Erythroblast (primary cell): ENCODE results near the gene FAM83D.

ENCODE experiments used
- DNase-seq, 2 experiments: peaks; one replicate each; lab custom pipeline; 2025; lab: John Stamatoyannopoulos, UW
- GATA1 ChIP-seq: IDR thresholded peaks from 2 replicates; pipeline ENCODE4 v1.6.1; 2011; ENCODE audit warnings: low read depth, mild to moderate bottlenecking, control low read depth, low read length, moderate library complexity
- POLR2A ChIP-seq: IDR thresholded peaks from 2 replicates; pipeline ENCODE4 v1.6.1; 2011; ENCODE audit warnings: mild to moderate bottlenecking, low read length

Gene FAM83D, protein sequence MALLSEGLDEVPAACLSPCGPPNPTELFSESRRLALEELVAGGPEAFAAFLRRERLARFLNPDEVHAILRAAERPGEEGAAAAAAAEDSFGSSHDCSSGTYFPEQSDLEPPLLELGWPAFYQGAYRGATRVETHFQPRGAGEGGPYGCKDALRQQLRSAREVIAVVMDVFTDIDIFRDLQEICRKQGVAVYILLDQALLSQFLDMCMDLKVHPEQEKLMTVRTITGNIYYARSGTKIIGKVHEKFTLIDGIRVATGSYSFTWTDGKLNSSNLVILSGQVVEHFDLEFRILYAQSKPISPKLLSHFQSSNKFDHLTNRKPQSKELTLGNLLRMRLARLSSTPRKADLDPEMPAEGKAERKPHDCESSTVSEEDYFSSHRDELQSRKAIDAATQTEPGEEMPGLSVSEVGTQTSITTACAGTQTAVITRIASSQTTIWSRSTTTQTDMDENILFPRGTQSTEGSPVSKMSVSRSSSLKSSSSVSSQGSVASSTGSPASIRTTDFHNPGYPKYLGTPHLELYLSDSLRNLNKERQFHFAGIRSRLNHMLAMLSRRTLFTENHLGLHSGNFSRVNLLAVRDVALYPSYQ

DNA sequence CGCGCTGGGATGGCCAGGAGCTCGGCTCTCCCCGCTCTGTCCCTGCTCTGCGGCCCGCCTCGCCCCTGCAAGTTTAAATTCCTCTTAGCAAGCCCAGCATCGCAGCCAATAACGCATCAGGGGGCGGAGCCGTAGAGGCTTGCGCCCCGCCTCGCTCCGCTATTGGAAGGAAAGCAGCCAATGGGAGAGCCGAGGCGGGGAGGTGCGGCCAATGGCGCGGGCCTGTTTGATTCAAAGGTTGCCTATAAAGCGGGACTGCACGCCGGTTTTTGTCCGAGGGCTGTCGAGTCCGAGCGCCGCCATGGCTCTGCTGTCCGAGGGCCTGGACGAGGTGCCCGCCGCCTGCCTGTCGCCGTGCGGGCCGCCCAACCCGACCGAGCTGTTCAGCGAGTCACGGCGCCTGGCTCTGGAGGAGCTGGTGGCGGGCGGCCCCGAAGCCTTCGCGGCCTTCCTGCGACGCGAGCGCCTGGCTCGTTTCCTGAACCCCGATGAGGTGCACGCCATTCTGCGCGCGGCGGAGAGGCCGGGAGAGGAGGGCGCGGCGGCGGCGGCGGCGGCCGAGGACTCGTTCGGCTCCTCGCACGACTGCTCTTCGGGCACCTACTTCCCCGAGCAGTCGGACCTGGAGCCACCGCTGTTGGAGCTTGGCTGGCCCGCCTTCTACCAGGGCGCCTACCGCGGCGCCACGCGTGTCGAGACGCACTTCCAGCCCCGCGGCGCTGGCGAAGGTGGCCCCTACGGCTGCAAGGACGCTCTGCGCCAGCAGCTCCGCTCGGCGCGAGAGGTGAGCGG, at the start of gene FAM83D:
Gene FAM83D (plus strand): TSS at position 276 of the 792 bp plus-strand sequence. CDS start 26 bp downstream, at position 302.
- peak; percentile 97 for TF ChIP-seq POLR2A
- TF ChIP-seq GATA1: no peak
- DNase-seq: peak; percentile 100

DNA sequence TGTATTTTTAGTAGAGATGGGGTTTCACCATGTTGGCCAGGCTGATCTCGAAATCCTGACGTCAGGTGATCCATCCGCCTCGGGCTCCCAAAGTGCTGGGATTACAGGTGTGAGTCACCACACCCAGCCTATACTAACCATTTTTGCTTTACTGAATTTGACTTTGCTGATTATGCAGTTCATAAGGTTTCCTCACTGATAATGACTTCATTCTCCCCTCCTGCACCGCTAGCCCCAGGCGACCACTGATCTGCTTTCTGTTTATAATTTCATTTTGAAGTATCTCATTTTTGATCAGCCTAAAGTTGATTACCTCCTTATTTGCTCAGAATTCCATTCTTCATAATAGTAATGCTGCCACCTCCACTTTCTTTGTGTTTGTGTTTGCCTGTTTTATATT, 48.7 kb upstream of the FAM83D start:
- no peak for TF ChIP-seq GATA1
- TF ChIP-seq POLR2A: no peak
- DNase-seq: no peak

DNA sequence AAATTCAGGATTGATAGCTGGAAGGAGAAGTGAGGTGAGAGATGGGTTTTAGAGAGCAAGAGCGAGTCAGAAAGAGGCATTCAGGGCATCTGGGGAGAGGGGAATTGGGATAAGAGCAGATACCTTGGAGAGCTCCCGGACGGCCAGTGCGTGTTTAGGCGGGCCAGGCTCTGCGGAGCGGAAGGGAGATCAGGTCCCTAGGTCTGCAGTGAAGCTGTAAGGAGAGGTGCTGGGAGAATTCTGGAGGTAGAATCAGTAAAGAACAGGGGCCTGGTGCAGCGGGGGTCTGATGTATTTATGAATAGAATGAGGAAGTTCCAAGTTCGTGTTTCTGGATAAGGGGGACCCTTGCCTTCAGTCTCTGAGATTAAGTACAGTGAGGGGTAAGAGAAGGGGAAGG, 47.4 kb upstream of the FAM83D start:
- TF ChIP-seq POLR2A (no peak), GATA1 (no peak)
- DNase-seq: peak; percentile 9 to 23

DNA sequence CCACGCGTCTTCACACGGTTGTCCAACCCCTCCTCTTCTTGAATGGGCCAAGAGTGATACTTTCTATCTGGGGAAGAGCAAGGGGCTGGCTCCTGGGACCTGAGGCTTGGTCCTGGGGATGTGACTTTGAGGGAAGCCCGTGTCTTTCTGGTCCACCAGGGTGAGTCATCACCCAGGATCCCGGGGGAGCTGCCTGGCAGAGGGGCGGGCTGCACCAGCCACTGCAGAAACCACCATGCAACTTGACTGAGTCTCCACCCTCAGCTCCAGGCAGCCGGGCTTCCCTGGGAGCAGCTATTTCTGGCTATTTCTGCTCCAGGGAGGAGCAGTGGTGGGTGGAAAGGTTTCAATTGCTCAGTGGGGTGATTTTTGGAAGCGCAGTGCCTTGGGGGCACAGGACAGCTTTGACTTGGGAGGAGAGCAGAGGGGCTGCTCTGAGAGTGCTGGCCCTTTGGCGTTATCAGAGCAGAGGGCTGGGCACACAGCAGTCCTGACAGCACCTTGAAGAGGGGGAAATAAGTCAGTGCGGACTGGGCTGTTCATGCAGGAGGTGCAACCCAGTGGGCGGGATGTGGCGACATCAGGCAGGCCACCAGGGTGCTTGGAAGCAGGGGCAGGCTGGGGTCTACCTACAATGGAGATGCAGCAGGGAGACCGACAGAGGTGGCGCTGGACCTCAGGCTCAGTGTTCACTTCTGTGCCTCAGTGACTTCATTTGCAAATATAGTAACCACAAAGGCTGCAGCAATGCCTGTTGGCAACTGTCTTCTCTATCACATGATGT, 45.1 kb upstream of the FAM83D start:
- DNase-seq: no peak
- TF ChIP-seq GATA1 (no peak), POLR2A (no peak)

DNA sequence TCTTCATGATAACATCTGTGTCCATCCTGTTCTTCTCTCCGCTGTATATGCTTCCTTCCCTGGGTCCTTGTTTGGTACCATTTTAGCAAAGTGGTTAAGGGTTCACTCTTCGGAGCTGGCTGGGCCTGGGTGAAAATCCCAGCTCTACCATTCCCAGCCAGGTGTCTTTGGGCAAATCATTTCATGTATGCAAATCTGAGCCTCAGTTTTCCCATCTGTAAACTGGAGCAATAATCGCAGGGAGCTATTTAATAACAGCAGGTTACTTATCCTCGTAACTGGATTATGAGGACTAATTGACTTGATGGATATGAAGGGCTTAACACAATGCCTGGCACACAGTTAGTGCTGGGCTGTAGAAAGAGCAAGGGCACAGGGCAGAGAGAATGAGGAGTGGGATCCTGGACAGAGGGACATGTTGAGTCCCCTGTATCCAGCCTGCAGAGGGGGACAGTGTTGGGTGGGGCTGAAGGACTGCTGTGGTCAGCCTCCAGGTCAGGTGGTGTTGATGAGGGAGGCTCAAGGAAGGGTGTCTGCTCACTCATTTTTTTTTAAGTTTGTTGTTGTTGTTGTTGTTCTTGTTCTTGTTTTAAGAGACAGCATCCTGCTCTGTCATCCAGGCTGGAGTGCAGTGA, 44.3 kb upstream of the FAM83D start:
- TF ChIP-seq POLR2A (no peak), GATA1 (no peak)
- DNase-seq: no peak

DNA sequence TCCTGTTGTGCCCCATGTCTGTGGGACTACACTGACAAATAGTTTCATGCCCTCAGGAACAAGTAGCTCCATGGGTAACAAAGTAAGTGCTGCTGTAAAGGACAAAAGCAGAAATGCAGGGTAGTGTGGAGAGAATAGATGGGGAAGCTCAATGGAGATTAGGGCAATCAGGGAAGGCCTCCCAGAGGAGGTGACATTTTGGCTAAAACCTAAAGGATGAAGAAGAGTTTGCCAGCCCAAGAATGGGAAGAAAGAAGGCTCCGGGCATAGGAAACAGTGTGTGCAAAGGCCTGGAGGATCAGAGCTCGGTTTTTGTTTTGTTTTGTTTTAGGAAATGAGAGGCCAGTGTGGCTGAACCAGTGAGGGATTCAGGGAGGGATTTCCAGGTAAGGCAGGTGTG, 43.6 kb upstream of the FAM83D start:
- DNase-seq: no peak
- no peak for TF ChIP-seq GATA1
- TF ChIP-seq POLR2A: no peak

DNA sequence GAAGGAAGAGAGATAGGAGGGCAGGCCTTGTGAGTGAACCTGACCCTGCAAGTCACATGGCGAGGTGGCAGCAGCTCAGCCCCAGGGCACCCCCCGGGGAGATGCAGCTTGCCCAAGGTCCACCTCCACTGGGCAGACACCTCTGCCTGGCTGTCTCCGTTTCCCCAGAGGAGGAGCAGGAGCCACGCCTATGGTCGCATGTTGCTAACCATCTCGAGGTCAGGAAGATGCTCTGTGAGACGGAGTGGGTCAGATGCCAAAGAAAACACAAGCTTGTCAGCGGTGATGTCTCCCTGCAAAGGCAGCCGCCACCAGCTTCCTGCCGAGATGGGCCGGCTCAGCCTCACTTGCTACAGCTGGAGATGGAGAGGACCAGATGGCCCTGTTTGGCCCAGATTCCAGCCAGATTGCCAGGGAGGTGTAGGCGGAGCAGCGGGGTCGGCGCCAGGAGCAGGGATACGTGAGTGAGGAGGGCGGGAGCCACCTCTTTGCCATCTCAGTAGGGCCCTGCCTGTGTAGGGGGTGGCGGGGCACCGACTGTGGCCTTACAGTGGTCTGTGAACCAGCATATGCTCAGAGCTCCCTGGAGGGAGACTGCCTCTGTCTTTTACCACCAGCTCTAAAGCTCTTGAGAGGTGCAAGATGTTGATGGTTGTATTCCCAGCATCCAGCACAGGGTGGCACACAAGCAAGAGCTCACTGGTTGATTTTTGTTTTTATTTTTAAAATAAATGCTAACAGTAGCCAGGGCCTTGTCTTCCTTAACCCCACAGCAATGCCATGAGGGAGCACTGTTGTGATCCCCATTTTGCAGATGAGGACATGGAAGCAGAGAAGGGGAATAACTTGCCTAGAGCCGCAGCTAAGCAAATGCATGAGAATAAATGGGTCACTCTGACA, 42.9 kb upstream of the FAM83D start:
- TF ChIP-seq POLR2A (no peak), GATA1 (no peak)

DNA sequence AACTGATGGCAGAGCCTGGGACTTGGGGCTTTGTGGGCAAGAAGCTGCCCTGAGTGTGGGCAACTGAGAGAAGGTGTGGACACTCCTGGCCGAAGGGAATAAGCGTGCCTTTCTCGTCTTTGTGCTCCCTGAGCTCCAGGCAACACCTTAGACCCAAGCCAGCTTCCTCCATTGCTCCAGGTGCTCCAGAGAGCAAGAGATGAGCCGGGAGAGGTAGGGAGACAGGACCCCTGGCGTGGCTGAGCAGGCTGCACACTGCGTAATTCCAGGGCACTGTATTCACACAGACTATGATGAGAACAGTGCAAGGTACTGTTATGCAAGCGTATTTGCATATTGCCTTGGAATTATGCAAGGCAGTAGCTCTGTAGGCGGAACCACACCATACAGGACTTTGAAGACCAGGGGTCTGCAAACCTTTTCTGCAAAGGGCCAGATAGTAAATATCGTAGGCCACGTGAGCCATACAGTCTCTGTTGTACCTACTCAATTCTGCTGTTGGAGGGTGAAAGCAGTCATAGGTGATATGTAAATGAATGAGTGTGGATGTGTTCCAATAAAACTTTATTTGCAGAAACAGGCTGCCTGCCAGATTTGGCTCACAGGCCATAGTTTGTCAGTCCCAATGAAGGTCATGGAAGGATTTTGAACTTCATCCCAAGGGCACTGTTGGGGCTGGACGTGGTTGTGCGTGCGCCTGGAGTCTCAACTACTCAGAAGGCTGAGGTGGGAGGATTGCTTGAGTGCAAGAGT, 42.1 kb upstream of the FAM83D start:
- DNase-seq: no peak

More for the DNA sequence above, 42.9 kb upstream of the FAM83D start:
- DNase-seq: no peak

DNA sequence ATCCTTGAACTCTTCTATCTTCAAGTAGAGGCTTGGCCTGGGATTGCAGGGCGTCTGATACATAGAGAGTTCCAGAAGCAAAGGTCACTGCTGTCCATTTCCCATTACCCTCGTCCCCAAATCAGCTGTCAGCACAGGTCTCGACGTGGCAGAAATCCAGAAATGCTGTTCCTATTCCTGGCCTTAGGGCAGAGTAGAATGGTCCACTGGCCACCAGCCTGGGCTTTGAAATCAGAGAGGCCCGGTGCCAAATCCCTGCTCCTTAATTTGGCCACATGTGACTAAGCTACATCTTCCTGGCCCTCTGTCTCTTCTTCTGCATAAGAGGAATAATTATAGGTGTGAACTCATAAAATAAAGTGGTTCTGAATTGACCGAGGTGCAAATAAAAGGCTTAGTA, 40.9 kb upstream of the FAM83D start:
- no peak for TF ChIP-seq GATA1
- no peak for TF ChIP-seq POLR2A
- no peak for DNase-seq

More for the DNA sequence above, 42.1 kb upstream of the FAM83D start:
- TF ChIP-seq POLR2A (no peak), GATA1 (no peak)

DNA sequence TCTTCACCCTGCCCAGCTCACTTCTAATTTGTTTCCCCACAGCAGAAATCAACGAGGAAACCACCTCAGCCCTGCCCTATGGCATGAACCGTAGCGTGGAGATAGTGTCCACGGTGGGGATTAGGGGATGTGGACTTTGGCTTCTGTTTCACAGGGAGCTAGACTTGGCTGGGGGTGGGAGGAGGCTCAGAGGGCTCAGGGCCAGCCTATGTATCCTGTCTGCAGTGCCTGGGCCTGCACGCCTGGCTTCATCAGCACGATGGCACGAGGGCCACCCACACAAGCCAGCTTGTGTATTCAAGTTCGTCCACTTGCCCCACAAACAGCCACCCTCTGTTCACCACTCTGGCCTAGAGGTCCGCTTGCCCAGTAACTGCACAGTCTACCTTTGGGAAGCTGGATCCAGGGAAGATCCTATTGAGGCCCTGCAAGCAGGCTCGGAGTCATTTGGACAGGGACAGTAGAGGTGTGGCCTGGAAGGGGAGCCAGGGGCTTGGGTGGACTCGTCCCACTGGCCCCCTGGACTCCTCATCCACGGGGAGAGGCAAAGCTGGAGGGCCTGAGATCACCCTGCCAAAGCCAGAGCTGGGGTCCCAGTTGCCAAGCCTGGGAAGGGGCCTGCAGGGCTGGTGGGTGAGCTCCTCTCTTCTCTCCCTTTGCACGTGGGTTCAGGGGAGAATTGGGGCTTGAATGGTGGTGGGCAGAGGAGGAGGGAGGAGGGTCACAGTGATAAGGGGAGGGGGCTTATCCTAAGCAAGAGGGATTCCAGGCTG, 38.0 kb upstream of the FAM83D start:
- TF ChIP-seq GATA1 (no peak), POLR2A (no peak)
- no peak for DNase-seq

DNA sequence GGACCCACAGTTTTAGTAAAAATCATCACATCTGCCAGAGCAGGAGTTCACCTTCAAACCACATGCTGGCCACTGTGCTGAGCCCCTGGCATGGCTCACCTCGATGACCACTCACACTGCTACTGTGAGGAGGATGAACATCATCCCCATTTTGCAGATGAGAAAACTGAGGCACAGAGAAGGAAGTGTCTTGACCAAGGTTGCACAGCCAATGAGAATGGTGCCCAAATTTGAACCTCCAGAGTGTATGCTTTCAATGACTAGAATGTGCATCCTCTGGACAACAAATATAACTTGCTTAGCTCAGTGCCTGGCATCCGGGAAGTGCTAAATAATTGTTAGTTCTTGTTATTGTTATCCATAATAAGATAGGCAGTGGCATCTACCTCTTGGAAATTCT, 37.2 kb upstream of the FAM83D start:
- DNase-seq: no peak
- TF ChIP-seq GATA1 (no peak), POLR2A (no peak)
